Liver (tissue), 3 donors: ENCODE results near the gene DPF3.

Experiments used
- GABPA ChIP-seq, 2 donors: IDR thresholded peaks in 1 of 2; conservative IDR thresholded peaks in 1 of 2; 2 replicates each; pipeline ENCODE4 v1.6.1; 2016; ENCODE audit warnings: antibody characterized with exemption in 2 of 2, mild to moderate bottlenecking in 1 of 2, moderate library complexity in 1 of 2
- JUND ChIP-seq, 2 donors: IDR thresholded peaks; 2 replicates each; pipeline ENCODE4 v1.6.1; 2016; ENCODE audit warnings: antibody characterized with exemption in 2 of 2
- MAX ChIP-seq: IDR thresholded peaks from 2 replicates; pipeline ENCODE4 v1.6.1; 2016; ENCODE audit warnings: antibody characterized with exemption
- RAD21 ChIP-seq, 2 donors: IDR thresholded peaks; 2 replicates each; pipeline ENCODE4 v1.6.1; 2016; ENCODE audit warnings: antibody characterized with exemption in 2 of 2, mild to moderate bottlenecking in 2 of 2
- REST ChIP-seq: IDR thresholded peaks from 2 replicates; pipeline ENCODE4 v1.6.1; 2016; ENCODE audit warnings: antibody characterized with exemption, mild to moderate bottlenecking
- TAF1 ChIP-seq: conservative IDR thresholded peaks from 2 replicates; pipeline ENCODE4 v1.6.1; 2016; ENCODE audit warnings: antibody characterized with exemption, mild to moderate bottlenecking
- YY1 ChIP-seq: IDR thresholded peaks from 2 replicates; pipeline ENCODE4 v1.6.1; 2016; ENCODE audit warnings: antibody characterized with exemption, mild to moderate bottlenecking
- TF ChIP-seq, protein P1 (sequence below): fragments of 150-350 bp; IDR thresholded peaks from 2 replicates; pipeline ENCODE4 v1.5.1; 2017; ENCODE audit warnings: improper control_type of control experiment, low read depth, low read length; ENCODE audit not compliant: missing input control
- TF ChIP-seq, protein P2 (sequence below): IDR thresholded peaks from 2 replicates; pipeline ENCODE4 v1.6.1; 2016; ENCODE audit warnings: antibody characterized with exemption
- donor health status: healthy.
- donor health status: healthy.

DNA sequence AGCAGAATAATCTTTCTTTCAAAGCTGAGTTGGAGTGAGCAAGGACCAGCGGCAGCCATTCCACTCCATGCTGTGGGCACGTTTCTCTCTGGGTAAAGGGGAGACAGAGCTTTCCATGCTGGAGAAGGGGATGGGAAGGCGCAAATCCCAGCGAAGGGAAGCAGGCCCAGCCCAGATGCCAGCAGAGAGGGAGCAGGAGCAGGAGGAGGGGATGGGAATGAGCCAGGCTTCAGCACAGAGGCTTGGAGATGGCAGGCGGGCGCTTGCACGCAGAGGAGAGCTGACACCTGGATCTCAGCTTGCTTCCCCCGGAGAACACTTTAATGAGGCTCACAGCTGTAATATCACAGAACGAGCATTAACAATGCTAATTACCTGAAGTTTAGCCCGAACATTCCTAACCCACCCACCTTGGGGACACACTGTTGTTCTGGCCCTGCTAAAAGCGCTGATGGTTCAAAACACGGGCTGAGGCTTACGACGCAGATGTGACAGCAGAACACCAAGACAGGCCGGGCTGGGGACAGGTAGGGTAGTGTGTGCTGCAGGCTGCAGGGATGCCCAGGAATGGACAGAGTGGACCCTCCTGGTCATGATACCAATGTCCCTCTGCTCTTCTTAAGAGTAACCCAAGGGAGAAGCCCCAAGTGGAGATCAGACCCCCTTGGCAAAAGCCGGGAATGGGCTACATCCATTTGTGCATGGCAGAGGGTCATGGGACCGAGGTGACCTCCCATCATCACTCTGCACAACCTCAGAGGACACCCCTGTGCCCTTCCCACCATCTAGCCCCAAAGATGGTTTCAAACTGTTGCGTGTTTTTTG lies 288.6 kb downstream of the DPF3 start:
- TF ChIP-seq, protein P1, sequence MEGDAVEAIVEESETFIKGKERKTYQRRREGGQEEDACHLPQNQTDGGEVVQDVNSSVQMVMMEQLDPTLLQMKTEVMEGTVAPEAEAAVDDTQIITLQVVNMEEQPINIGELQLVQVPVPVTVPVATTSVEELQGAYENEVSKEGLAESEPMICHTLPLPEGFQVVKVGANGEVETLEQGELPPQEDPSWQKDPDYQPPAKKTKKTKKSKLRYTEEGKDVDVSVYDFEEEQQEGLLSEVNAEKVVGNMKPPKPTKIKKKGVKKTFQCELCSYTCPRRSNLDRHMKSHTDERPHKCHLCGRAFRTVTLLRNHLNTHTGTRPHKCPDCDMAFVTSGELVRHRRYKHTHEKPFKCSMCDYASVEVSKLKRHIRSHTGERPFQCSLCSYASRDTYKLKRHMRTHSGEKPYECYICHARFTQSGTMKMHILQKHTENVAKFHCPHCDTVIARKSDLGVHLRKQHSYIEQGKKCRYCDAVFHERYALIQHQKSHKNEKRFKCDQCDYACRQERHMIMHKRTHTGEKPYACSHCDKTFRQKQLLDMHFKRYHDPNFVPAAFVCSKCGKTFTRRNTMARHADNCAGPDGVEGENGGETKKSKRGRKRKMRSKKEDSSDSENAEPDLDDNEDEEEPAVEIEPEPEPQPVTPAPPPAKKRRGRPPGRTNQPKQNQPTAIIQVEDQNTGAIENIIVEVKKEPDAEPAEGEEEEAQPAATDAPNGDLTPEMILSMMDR = no peak
- no peak for TF ChIP-seq MAX
- no peak for TF ChIP-seq JUND (IDR thresholded peaks at IDR 0.05)
- TF ChIP-seq TAF1 = no peak
- TF ChIP-seq YY1 = no peak
- TF ChIP-seq GABPA (IDR thresholded peaks at IDR 0.05 in 1 of 2, conservative IDR thresholded peaks at IDR 0.05 in 1 of 2) = no peak
- TF ChIP-seq RAD21 (IDR thresholded peaks at IDR 0.05) = no peak
- TF ChIP-seq, protein P2, sequence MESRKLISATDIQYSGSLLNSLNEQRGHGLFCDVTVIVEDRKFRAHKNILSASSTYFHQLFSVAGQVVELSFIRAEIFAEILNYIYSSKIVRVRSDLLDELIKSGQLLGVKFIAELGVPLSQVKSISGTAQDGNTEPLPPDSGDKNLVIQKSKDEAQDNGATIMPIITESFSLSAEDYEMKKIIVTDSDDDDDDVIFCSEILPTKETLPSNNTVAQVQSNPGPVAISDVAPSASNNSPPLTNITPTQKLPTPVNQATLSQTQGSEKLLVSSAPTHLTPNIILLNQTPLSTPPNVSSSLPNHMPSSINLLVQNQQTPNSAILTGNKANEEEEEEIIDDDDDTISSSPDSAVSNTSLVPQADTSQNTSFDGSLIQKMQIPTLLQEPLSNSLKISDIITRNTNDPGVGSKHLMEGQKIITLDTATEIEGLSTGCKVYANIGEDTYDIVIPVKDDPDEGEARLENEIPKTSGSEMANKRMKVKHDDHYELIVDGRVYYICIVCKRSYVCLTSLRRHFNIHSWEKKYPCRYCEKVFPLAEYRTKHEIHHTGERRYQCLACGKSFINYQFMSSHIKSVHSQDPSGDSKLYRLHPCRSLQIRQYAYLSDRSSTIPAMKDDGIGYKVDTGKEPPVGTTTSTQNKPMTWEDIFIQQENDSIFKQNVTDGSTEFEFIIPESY = no peak
- no peak for TF ChIP-seq REST
